ENCODE results near the gene AFG3L2. TPM values are rescaled to one million over a fixed set of nuclear protein-coding genes. Genes with fewer than 3 reads are reported as not detected.

Gene AFG3L2
- total and polyA plus RNA-seq, 4 donors, result 17.9 to 31.6 (median 25.6) TPM

GRCh38 chr18:12403601-12404506, 26.8 kb upstream of the AFG3L2 start:
- H3K36me3 ChIP-seq (ENCODE audit: control insufficient read depth in 1 of 2, insufficient read depth in 2 of 2, low read length in 1 of 2), result no peaks in the 10 kb centered on the region
- no peaks in the 10 kb centered on the region for H3K4me1 ChIP-seq (ENCODE audit: control insufficient read depth in 1 of 2, insufficient read depth in 2 of 2, low read length in 2 of 2)
- no peak overlapping the region for H3K4me3 ChIP-seq (ENCODE audit: low read length in 2 of 2)
- no peaks in the 10 kb centered on the region for H3K27me3 ChIP-seq (ENCODE audit: control insufficient read depth in 1 of 2, insufficient read depth in 2 of 2, low read length in 1 of 2)
- H3K9me3 ChIP-seq (ENCODE audit: control insufficient read depth, low read length), result no peaks in the 10 kb centered on the region
- 23 to 27% methylated on average over 6 of the region's 6 CpGs for WGBS, 2 donors
- DNase-seq (peak in 1 of 2 donors; percentile 19), ATAC-seq (ENCODE audit: low FRiP score) (no peak)
- H3K27ac ChIP-seq (ENCODE audit: low read depth in 1 of 2, low read length in 2 of 2), result no peak overlapping the region
- intact Hi-C loops (cut with DNase I), result no loop called here

GRCh38 chr18:12401881-12402280, 24.9 kb upstream of the AFG3L2 start:
- Histone ChIP-seq H3K4me1 (ENCODE audit: control insufficient read depth in 1 of 2, insufficient read depth in 2 of 2, low read length in 2 of 2) (no peaks in the 10 kb centered on the region), H3K4me3 (ENCODE audit: low read length in 2 of 2) (no peak overlapping the region), H3K27ac (ENCODE audit: low read depth in 1 of 2, low read length in 2 of 2) (no peak overlapping the region), H3K27me3 (ENCODE audit: control insufficient read depth in 1 of 2, insufficient read depth in 2 of 2, low read length in 1 of 2) (no peaks in the 10 kb centered on the region), H3K36me3 (ENCODE audit: control insufficient read depth in 1 of 2, insufficient read depth in 2 of 2, low read length in 1 of 2) (no peaks in the 10 kb centered on the region), H3K9me3 (ENCODE audit: control insufficient read depth, low read length) (no peaks in the 10 kb centered on the region)
- intact Hi-C loops (cut with DNase I), result no loop called here
- ATAC-seq (ENCODE audit: low FRiP score) (no peak), DNase-seq (peak in 1 of 2 donors; percentile 59)
- WGBS, 2 donors, result 85 to 87% methylated on average over 9 of the region's 9 CpGs

GRCh38 chr18:12399231-12399630, 22.2 kb upstream of the AFG3L2 start:
- ATAC-seq (ENCODE audit: low FRiP score), result no peak
- no peaks in the 10 kb centered on the region for H3K4me1 ChIP-seq (ENCODE audit: control insufficient read depth in 1 of 2, insufficient read depth in 2 of 2, low read length in 2 of 2)
- WGBS, 2 donors, result 95 to 97% methylated on average over 5 of the region's 5 CpGs
- intact Hi-C loops (cut with DNase I), result no loop called here
- H3K36me3 ChIP-seq (ENCODE audit: control insufficient read depth in 1 of 2, insufficient read depth in 2 of 2, low read length in 1 of 2), result no peaks in the 10 kb centered on the region
- H3K27ac ChIP-seq (ENCODE audit: low read depth in 1 of 2, low read length in 2 of 2), result no peak overlapping the region
- DNase-seq, result peak in 1 of 2 donors; percentile 14
- no peaks in the 10 kb centered on the region for H3K27me3 ChIP-seq (ENCODE audit: control insufficient read depth in 1 of 2, insufficient read depth in 2 of 2, low read length in 1 of 2)
- H3K9me3 ChIP-seq (ENCODE audit: control insufficient read depth, low read length), result no peaks in the 10 kb centered on the region
- no peak overlapping the region for H3K4me3 ChIP-seq (ENCODE audit: low read length in 2 of 2)

- Histone ChIP-seq H3K27me3 (ENCODE audit: control insufficient read depth in 1 of 2, insufficient read depth in 2 of 2, low read length in 1 of 2) (no peaks in the 10 kb centered on the region), H3K4me1 (ENCODE audit: control insufficient read depth in 1 of 2, insufficient read depth in 2 of 2, low read length in 2 of 2) (no peaks in the 10 kb centered on the region), H3K27ac (ENCODE audit: low read depth in 1 of 2, low read length in 2 of 2) (no peak overlapping the region), H3K4me3 (ENCODE audit: low read length in 2 of 2) (no peak overlapping the region), H3K36me3 (ENCODE audit: control insufficient read depth in 1 of 2, insufficient read depth in 2 of 2, low read length in 1 of 2) (no peaks in the 10 kb centered on the region), H3K9me3 (ENCODE audit: control insufficient read depth, low read length) (no peaks in the 10 kb centered on the region)
- DNase-seq, result peak in 1 of 2 donors; percentile 9
- no peak for ATAC-seq (ENCODE audit: low FRiP score)
- WGBS, 2 donors, result 26 to 31% methylated on average over 5 of the region's 5 CpGs
- intact Hi-C loops (cut with DNase I), result no loop called here
Measured at GRCh38 chr18:12398625-12399024, 21.6 kb upstream of the AFG3L2 start.

- H3K9me3 ChIP-seq (ENCODE audit: control insufficient read depth, low read length), result no peaks in the 10 kb centered on the region
- peak in 1 of 2 donors; percentile 55 for DNase-seq
Measured at GRCh38 chr18:12397793-12398192, 20.8 kb upstream of the AFG3L2 start.

GRCh38 chr18:12397254-12397653, 20.2 kb upstream of the AFG3L2 start:
- peak in 1 of 2 donors; percentile 46 for DNase-seq

More at GRCh38 chr18:12397793-12398192, 20.8 kb upstream of the AFG3L2 start:
- no peaks in the 10 kb centered on the region for H3K27me3 ChIP-seq (ENCODE audit: control insufficient read depth in 1 of 2, insufficient read depth in 2 of 2, low read length in 1 of 2)
- no peak overlapping the region for H3K27ac ChIP-seq (ENCODE audit: low read depth in 1 of 2, low read length in 2 of 2)
- H3K36me3 ChIP-seq (ENCODE audit: control insufficient read depth in 1 of 2, insufficient read depth in 2 of 2, low read length in 1 of 2), result no peaks in the 10 kb centered on the region
- intact Hi-C loops (cut with DNase I), result no loop called here
- ATAC-seq (ENCODE audit: low FRiP score), result no peak
- H3K4me1 ChIP-seq (ENCODE audit: control insufficient read depth in 1 of 2, insufficient read depth in 2 of 2, low read length in 2 of 2), result no peaks in the 10 kb centered on the region
- 90 to 95% methylated on average over 6 of the region's 6 CpGs for WGBS, 2 donors
- H3K4me3 ChIP-seq (ENCODE audit: low read length in 2 of 2), result no peak overlapping the region

GRCh38 chr18:12394428-12394827, 17.4 kb upstream of the AFG3L2 start:
- no peaks in the 10 kb centered on the region for H3K36me3 ChIP-seq (ENCODE audit: control insufficient read depth in 1 of 2, insufficient read depth in 2 of 2, low read length in 1 of 2)
- H3K27me3 ChIP-seq (ENCODE audit: control insufficient read depth in 1 of 2, insufficient read depth in 2 of 2, low read length in 1 of 2), result no peaks in the 10 kb centered on the region
- no peaks in the 10 kb centered on the region for H3K9me3 ChIP-seq (ENCODE audit: control insufficient read depth, low read length)
- DNase-seq (no peak), ATAC-seq (ENCODE audit: low FRiP score) (no peak)
- 78 to 81% methylated on average over 8 of the region's 8 CpGs for WGBS, 2 donors
- intact Hi-C loops (cut with DNase I), result no loop called here
- H3K27ac ChIP-seq (ENCODE audit: low read depth in 1 of 2, low read length in 2 of 2), result no peak overlapping the region
- H3K4me3 ChIP-seq (ENCODE audit: low read length in 2 of 2), result no peak overlapping the region
- no peaks in the 10 kb centered on the region for H3K4me1 ChIP-seq (ENCODE audit: control insufficient read depth in 1 of 2, insufficient read depth in 2 of 2, low read length in 2 of 2)

More at GRCh38 chr18:12397254-12397653, 20.2 kb upstream of the AFG3L2 start:
- intact Hi-C loops (cut with DNase I), result no loop called here
- no peak for ATAC-seq (ENCODE audit: low FRiP score)
- Histone ChIP-seq H3K27me3 (ENCODE audit: control insufficient read depth in 1 of 2, insufficient read depth in 2 of 2, low read length in 1 of 2) (no peaks in the 10 kb centered on the region), H3K9me3 (ENCODE audit: control insufficient read depth, low read length) (no peaks in the 10 kb centered on the region), H3K27ac (ENCODE audit: low read depth in 1 of 2, low read length in 2 of 2) (no peak overlapping the region), H3K36me3 (ENCODE audit: control insufficient read depth in 1 of 2, insufficient read depth in 2 of 2, low read length in 1 of 2) (no peaks in the 10 kb centered on the region), H3K4me3 (ENCODE audit: low read length in 2 of 2) (no peak overlapping the region), H3K4me1 (ENCODE audit: control insufficient read depth in 1 of 2, insufficient read depth in 2 of 2, low read length in 2 of 2) (no peaks in the 10 kb centered on the region)
- 95 to 99% methylated on average over 9 of the region's 9 CpGs for WGBS, 2 donors

GRCh38 chr18:12393998-12394397, 17.0 kb upstream of the AFG3L2 start:
- Histone ChIP-seq H3K36me3 (ENCODE audit: control insufficient read depth in 1 of 2, insufficient read depth in 2 of 2, low read length in 1 of 2) (no peaks in the 10 kb centered on the region), H3K4me3 (ENCODE audit: low read length in 2 of 2) (no peak overlapping the region), H3K9me3 (ENCODE audit: control insufficient read depth, low read length) (no peaks in the 10 kb centered on the region), H3K27me3 (ENCODE audit: control insufficient read depth in 1 of 2, insufficient read depth in 2 of 2, low read length in 1 of 2) (no peaks in the 10 kb centered on the region), H3K27ac (ENCODE audit: low read depth in 1 of 2, low read length in 2 of 2) (no peak overlapping the region), H3K4me1 (ENCODE audit: control insufficient read depth in 1 of 2, insufficient read depth in 2 of 2, low read length in 2 of 2) (no peaks in the 10 kb centered on the region)
- no peak for ATAC-seq (ENCODE audit: low FRiP score)
- WGBS, 2 donors, result 82 to 89% methylated on average over 6 of the region's 6 CpGs
- DNase-seq, result no peak
- intact Hi-C loops (cut with DNase I), result no loop called here

- Histone ChIP-seq H3K9me3 (ENCODE audit: control insufficient read depth, low read length) (no peaks in the 10 kb centered on the region), H3K4me1 (ENCODE audit: control insufficient read depth in 1 of 2, insufficient read depth in 2 of 2, low read length in 2 of 2) (no peaks in the 10 kb centered on the region), H3K36me3 (ENCODE audit: control insufficient read depth in 1 of 2, insufficient read depth in 2 of 2, low read length in 1 of 2) (no peaks in the 10 kb centered on the region), H3K27me3 (ENCODE audit: control insufficient read depth in 1 of 2, insufficient read depth in 2 of 2, low read length in 1 of 2) (no peaks in the 10 kb centered on the region), H3K4me3 (ENCODE audit: low read length in 2 of 2) (no peak overlapping the region), H3K27ac (ENCODE audit: low read depth in 1 of 2, low read length in 2 of 2) (no peak overlapping the region)
- ATAC-seq (ENCODE audit: low FRiP score), result no peak
- 90 to 91% methylated on average over 3 of the region's 3 CpGs for WGBS, 2 donors
- DNase-seq, result no peak
- intact Hi-C loops (cut with DNase I), result no loop called here
Measured at GRCh38 chr18:12393510-12393909, 16.5 kb upstream of the AFG3L2 start.
